Left ventricle myocardium superior (tissue), 1 donor: ENCODE data around the gene TMEM213. TPM values are rescaled to one million over a fixed set of nuclear protein-coding genes. Genes with fewer than 3 reads are reported as not detected.

Source experiments
- ATAC-seq: fragments of 200-7000 bp; cut with Tn5 transposase; one replicate; pipeline ENCODE4 v1.9.1; 2020; ENCODE audit warnings: mild to moderate bottlenecking, moderate library complexity
- DNase-seq: peaks from one replicate; pipeline ENCODE4 v3.0.0-alpha.2; 2020
- intact Hi-C: fragments of 100-400 bp; cut with micrococcal nuclease; formaldehyde crosslinking; loops from one replicate; pipeline ENCODE4 v1.11.0; 2022
- total RNA-seq: library from RNA; stranded (reverse); fragmentation: NEBNext Ultra II Directional; extraction: Animal tissue kit (Norgen Biotek cat#: 25700); gene quantifications from one replicate; pipeline ENCODE4 v1.2.1, GENCODE V29; 2021
- donor health status: DM: no; HTN: yes; CAD: no; lungs with severe emphysema.

TMEM213 gene
- total RNA-seq, 1 donor from 2014 or later, result not detected

DNA sequence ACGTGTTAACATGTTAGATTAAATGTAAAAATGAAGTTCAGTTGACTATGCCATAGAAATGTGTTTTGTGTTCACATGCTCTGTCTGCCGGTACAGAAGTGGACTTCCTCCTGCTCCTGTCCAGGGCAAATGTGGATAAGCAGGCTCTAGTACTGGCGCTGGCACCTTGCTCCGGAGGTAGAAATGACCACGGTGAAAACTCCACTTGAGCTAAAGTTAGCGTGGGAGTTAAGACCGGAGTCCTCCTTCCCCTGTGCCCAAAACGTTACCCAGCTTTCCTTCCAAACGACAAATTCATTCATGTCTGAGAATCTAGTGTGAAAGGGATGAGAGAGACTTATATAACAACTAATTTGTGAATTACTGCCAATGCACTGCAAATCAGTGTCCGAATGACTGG is 35.2 kb downstream of the TMEM213 start:
- no peak for DNase-seq
- no peak for ATAC-seq
- intact Hi-C loops, result no loop called here

DNA sequence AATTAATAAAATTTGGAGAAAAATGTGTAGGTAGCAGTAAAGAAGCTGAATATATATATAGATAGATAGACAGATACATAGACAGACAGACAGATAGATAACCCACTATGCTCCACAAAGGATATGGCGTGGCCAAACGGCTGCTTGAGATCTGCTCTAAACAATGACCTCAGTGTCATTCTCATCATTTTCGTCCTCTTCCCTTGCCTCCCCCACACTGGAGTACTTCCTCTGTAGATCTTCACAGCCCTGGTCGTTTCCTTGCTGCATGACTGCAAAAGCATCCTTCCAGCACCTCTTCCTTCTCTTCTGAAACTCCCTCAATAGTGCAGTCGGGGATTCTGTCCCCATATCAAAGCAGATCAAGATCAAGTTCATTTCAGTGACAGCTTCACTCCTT is 35.8 kb downstream of the TMEM213 start:
- no peak for DNase-seq
- ATAC-seq, result no peak
- intact Hi-C loops, result no loop called here

DNA sequence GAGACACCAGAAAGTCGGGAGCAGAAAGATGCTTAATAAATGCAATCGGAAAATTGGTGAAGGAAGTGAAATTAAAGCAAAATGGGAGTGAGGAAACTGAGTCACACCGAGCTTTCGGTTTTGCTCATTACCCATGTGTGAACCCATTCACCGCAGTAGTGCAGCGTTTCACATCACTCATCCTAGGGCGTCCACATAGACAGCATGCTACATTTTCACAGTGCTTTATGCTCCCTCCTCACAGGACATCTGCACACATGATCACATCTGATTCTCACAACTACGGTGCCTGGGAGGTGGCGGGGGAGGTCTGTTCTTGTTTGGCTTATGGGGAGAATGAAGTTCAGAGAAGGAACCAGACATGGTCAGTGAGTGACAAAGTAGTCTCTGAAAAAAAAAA is 36.8 kb downstream of the TMEM213 start:
- no peak for DNase-seq
- intact Hi-C loops, result no loop called here
- ATAC-seq, result no peak

DNA sequence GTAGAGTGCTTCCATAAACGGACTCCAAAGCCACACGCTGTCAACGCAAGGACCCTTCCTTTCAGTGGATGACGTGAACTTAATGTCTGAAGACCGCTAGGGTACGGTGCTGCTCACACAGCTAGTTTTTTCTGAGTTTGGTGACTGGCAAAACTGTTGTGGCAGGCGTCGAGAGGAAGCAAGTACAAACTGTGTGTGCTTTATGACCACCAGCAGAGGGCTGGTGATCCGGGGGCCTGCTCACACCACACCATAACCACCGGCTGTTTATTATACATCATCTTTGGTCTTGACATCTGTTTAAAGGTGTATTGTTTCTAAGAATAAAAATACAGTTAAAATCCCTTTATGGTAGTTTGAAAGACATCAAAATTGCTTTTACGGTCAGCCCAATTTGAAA is 37.3 kb downstream of the TMEM213 start:
- no peak for ATAC-seq
- intact Hi-C loops, result no loop called here
- DNase-seq, result no peak

DNA sequence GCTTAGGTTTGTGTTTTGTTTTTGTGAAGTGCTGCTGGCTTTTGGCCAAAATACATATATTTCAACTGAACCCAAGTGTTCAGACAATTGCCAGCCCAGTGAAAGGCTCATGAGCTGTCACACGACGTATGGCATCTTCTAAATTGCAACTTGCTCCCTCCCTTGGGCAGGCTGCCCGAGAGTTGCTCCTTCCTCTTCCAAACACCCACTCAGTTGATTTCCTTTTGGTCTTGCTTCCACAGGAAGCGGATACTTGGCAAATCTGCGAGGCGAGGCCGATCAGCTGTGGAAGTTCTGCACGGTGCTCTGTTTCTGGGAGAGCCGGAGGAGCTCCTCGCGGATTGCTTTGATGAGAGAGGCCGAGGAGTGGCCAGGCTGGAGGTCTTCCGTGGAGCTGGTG is 39.8 kb downstream of the TMEM213 start:
- ATAC-seq (peak; percentile 43), DNase-seq (peak; percentile 49)
- intact Hi-C loops, result no loop called here

DNA sequence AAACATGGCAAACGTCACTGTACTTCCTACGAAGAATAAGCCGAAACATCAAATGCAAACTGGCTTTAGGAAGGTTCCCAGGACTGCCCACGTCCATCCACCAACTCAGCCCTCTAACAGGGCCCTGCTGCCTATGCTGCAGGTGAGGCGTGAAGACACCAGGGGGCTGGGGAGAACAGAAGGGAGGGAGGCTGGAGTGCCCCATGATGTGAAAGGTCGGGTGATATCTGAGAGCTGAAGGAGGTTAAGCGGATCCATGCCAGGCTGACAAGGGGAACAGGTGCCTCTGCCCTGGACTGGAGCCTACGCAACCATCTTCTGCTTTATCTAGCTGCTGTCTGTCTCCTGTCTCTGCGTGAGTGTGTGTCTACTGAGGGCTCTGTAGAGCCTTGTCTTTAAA is 40.4 kb downstream of the TMEM213 start:
- intact Hi-C loops, result no loop called here
- ATAC-seq (no peak), DNase-seq (no peak)

DNA sequence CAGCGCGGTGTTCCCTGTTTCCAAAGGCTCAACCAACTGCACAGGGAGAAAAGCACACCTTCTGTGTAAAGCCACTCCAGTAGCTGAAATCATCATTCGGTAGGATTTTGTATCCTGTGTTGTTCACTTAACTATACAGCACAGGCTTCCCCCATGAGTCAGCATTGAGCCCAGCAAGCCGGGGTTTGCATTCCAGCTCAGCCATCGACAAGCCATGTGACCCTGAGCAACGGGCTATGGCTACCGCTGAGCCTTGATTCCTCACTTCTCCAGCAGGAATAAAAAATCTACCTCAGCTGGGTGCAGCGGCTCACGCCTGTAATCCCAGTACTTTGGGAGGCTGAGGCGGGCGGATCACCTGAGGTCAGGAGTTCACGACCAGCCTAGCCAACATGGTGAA is 44.3 kb downstream of the TMEM213 start:
- intact Hi-C loops, result no loop called here
- ATAC-seq, result no peak
- no peak for DNase-seq

DNA sequence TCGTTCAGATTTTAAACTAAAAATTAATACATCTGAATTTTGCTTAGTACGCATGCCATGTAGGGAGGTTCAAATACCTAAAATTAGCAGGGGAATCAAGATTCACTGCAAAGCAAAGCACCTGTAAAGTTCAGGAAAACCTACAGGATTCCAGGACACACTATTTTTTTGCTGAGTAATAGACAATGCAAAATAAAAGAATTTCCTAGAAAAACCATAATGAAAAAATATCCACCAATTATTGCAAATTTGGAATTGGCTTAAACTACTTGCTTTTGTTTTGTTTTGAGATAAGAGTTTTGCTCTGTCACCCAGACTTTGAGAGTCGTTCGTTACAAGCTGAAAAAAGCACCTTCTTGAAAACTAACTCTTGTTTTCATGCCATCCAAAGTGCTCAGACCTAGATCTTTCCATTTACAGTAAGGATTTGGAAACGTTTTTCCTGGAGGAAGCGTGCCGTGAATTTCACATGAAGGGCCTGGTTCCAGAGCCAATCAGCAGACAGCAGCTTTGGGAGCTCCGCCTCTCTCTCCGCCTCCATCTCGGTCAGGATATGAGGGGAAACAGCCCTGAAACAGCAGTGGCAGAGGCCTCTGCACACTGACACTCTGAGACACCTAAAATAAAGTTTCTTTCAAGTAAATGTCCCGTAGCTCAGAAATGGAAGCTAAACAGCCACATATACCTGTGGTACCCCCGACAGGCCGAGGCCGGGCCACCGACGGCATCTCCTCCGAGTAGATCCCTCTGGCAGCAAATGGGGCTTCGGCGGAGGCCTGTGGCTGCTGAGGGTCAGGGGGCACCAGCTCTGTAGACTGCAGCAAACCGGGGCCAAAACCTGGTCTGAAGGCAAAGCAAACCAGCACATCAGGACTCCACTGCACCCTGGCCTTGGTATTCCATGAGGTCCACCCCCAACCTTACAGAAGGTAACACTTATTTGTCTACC is 46.1 kb downstream of the TMEM213 start:
- DNase-seq (no peak), ATAC-seq (no peak)
- intact Hi-C loops, result no loop called here

DNA sequence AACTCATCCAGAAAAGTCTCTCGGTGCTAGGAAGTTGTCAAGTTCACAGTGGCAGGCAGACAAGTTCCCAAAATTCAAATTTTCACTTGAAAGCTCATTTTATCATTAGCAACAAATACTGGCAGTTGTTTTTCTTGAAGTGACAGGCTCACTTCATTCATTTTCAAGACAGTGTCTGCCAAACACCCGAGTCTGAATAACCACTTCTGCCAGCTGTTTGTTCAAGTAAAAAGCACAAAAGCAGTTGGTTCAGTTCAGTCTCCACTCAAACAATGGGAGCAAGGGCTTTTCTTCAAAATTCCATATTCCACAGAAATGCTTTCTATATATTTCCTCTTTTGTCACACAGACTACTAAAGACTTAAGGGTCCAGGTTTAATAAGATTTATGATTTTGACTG is 47.9 kb downstream of the TMEM213 start:
- intact Hi-C loops, result no loop called here
- no peak for ATAC-seq
- DNase-seq, result no peak

DNA sequence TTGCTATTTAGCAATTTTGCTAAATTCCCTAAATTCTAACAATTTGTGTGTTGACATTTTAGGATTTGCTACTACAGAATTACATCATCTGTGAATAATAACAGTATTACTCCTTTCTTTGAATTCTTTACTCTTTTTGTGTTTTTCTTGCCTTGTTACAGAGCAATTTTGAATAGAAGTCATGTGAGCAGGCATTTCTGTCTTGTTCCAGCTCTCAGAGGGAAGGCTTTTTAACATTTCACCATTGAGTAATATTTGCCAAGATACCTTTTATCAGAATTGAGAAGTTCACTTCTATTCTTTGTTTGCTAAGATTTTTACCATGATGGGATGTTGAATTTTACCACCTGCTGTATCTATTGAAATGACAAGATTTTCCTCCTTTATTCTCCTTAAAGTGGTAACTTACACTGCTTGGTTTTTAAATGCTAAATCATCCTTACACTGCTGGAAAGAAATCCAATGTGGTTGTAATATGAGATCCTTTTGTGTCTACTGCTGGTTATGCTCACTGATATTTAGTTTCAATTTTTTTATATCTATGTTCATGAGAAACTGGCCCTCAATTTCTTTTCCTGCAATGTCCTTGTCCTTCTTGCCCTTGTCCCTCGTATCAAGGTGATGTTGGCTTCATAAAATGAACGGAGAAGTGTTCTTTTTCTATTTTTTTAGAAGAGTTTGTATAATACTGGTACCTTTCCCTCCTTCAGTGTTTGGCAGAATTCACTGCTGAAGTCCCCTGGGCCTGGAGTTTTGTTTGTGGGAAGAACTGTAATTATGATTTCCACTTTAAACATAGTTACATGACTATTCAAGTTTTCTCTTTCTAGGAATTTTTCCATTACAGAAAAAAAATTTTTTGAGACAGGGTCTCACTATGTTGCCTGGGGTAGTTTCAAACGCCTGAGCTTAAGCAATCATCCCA is 50.5 kb downstream of the TMEM213 start:
- no peak for DNase-seq

DNA sequence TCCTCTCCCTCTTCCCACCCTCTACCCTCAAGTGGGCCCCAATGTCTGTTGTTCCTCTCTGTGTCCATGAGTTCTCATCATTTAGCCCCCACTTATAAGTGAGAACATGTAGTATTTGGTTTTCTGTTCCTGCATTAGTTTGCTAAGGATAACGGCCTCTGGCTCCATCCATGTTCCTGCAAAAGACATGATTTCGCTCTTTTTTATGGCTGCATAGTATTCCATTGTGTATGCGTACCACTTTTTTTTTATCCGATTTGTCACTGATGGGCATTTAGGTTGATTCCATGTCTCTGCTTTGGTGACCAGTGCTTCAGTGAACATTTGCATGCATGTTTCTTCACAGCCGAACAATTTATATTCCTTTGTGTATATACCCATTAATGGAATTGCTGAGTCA is 51.9 kb downstream of the TMEM213 start:
- DNase-seq (no peak), ATAC-seq (no peak)
- intact Hi-C loops, result no loop called here

More for the DNA sequence above, 50.5 kb downstream of the TMEM213 start:
- no peak for ATAC-seq
- intact Hi-C loops, result no loop called here

DNA sequence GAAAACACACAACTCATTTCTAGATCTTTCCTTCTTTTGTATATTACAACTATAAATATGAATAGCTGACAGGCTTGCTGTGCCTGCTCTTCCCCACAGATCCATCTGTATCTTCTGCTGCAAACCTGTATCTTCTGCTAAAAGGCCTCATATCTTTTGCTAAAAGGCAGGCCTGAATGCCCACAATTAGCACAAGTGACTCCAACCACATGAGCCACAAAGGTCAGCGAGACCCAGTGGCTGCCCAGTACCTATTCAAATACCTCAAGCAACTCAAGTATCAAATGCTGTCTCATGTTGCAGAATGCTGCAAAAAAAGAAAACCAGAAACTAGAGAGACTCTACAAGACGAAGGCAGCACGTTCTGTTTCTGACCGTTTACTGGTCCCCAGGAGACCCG is 54.7 kb downstream of the TMEM213 start:
- DNase-seq (no peak), ATAC-seq (no peak)
- intact Hi-C loops, result no loop called here

DNA sequence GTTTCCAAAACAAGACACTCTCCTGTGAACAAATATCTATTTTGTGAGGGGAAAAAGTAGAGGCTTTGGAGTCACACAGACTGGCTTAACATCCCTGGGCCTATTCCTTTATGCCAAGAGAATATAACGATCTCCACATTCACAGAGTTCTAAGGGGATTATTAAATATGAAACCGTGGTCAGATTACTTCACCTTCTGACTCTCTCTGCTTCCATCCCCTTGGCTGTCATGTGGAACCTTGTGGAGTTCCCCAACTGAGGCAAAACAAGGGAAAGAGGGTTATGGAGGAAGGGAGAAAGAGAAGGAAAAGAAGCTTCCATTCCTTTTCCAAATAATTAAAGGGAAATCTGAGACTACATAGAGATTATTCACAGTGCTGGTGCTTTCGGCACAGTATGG is 55.7 kb downstream of the TMEM213 start:
- no peak for DNase-seq
- ATAC-seq, result no peak
- intact Hi-C loops, result no loop called here

DNA sequence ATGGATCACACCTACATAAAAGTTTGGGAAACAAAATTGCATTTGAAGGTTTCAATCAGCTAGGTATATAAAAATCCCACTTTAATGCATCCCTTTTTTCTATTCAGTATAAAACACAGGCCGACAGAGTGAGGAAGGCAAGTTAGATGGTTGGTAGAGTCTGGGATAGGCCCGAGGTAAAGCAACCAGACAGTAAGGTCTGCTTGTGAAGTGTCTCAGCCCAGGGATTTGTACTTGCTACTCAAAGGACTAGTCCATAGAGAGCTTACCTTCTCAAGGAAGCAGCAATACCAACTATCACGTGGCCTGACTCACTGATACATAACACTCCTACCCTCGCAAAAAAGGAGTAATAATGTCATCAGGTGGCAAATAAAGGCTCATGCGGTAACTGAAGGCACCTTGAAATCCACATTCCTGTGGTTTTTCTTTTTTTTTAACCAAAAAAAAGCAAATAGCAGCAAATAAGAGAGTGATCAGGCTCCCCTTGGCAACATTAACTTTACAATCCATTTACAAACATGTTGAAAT is 56.4 kb downstream of the TMEM213 start:
- intact Hi-C loops, result no loop called here

DNA sequence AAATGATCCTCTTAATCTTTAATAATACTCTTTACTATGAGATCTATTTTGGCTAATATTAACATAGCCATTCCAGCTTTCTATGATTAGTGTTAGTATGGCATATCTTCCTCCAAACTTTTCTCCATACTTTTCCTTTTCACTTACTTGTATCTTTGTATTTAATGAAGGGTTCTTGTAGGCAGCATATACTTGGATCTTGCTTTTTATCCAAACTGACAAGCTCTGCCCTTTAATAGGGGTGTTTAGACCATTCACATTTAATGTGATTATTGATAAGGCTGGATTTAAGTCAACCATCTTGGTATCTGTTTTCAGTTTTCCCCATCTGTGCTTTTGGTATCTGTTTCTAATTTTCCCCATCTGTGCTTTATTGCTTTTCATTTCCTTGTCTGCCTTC is 59.9 kb downstream of the TMEM213 start:
- intact Hi-C loops, result no loop called here
- no peak for ATAC-seq

More for the DNA sequence above, 56.4 kb downstream of the TMEM213 start:
- DNase-seq (no peak), ATAC-seq (no peak)

DNA sequence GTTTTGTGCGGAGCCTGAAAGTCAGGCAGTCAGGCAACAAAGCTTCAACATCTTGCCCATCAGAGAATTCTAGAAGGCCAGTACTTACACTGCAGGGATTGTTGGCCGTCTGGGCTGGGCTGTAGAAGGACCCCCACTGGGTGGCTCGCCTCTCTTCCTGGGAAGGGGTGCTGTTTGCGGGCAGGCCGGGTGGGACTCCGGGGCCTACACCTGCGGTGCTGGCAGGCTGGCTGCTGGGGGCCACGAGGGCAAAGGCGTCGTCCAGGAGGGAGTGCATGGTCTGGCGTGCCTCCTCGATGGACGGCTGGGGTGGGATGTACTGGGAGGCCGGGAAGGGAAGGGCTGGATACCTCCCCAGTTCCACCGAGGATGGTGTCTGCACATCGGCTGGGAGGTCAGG is 63.3 kb downstream of the TMEM213 start:
- intact Hi-C loops, result no loop called here
- DNase-seq (no peak), ATAC-seq (no peak)

More for the DNA sequence above, 59.9 kb downstream of the TMEM213 start:
- DNase-seq, result no peak

DNA sequence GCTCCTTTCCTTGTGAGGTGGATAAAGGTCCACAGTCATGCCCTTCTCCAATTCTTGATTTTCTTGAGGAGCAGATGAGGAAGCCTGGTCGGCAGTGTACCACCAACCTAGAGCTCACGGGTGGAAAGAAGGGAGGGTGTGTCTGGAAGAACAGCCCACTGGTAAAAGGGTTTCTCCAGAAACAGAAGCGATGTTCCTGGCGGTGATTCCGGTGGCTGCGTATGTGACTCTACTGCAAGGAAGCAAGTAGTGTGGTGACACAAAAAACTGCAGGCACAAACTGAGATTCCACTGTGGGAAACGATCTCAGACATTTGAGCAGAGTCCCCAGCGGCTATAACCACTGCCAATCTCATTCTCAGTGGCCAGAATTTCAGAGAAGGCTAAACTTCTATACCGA is 66.1 kb downstream of the TMEM213 start:
- DNase-seq, result no peak
- intact Hi-C loops, result no loop called here
- no peak for ATAC-seq

DNA sequence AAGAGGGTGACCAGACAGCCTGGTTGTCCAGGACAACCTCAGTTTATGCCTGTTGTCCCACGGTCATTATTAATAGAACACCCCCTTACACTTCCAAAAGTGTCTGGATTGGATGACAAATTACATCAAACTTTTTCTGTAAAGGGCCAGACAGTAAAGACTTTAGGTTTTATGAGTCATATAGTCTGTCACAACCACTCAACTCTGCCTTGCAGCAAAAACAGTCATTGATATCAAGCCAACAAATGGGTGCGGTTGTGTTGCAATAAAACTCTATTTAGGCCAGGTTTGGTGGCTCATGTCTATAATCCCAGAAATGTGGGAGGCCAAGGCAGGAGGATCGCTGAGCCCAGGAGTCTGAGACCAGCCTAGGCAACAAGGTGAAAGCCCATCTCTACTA is 66.9 kb downstream of the TMEM213 start:
- ATAC-seq, result no peak
- no peak for DNase-seq
- intact Hi-C loops, result no loop called here

DNA sequence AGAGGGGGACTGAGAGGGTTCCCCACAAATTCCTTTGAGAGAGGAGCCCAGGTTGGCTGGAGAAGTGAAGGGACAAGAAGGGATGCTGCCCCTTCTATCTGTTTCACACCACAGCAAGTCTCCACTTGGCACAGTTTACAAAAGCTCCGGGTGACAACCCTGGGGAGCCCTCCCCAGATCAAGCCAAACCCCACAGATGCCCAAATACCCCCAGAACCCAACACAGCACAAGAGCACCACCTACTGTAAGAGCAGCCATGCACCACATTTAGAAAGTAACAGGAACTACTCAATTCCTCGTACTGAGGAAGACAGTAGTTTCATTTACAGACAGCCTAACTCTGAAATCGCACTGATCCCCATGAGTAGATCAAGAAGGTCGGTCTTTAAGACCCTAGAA is 68.0 kb downstream of the TMEM213 start:
- ATAC-seq (no peak), DNase-seq (no peak)
- intact Hi-C loops, result no loop called here

DNA sequence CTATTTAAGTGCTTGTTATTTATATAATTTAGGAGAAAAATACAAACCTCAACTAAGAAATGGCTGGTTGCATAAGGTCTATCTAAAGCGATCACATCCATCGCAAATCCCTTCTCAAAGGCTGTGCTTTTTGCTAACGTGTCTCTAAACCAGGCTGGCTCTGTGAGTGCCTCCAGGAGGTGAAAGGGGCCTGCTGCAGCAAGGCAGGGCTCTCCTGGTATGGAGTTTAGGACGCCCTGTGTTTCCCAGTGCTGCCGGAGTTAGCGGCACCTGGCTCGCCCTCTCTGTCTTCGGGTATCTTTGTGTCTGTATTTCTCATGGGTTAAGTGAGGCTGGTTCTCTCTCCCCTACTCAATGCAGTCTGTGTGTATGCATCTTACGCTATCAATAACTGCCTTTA is 68.6 kb downstream of the TMEM213 start:
- DNase-seq, result no peak
- intact Hi-C loops, result no loop called here
- no peak for ATAC-seq
